ENCODE measurements around the gene FOXL3. TPM values are rescaled to one million over a fixed set of nuclear protein-coding genes. Genes with fewer than 3 reads are reported as not detected.

Gene FOXL3
- total RNA-seq, 1 experiment from 2014 or later = not detected

DNA sequence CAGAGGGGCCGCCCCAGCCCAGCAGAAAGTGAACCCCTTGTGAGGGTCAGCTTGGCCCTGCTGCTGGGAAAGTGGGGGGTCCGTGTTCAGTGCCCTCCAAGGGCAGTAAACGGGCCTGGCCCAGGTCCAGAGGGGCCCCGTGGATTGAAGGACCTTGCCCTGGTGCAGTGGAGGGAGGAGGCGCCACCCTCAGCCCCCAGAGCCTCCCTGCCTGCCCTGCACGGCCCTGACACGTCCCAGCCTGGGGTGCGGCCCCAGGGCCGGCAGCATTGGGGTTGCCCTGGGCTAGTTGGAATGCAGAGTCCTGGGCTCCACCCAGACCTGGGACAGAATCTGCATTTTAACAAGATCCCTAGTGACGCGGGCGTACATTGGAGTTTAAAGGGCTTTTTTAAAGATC is 42.8 kb upstream of the FOXL3 start:
- POLR2A ChIA-PET (ENCODE audit: low non-redundant PET) = no interaction called here
- Histone ChIP-seq H3K27ac (ENCODE audit: low read depth, low read length, poor library complexity, severe bottlenecking) (no peak overlapping the region), H3K4me3 (ENCODE audit: low read depth, low read length, poor library complexity, severe bottlenecking) (no peak overlapping the region), H3K36me3 (ENCODE audit: insufficient read depth, low read length, poor library complexity, severe bottlenecking) (peaks cover 6% of the 10 kb centered on the region), H3K4me1 (ENCODE audit: insufficient read depth, low read length, poor library complexity, severe bottlenecking) (peaks cover 15% of the 10 kb centered on the region), H3K27me3 (replicated peaks; ENCODE audit: insufficient read depth, low read depth, low read length, poor library complexity) (no peaks in the 10 kb centered on the region), H3K9me3 (ENCODE audit: low read depth, low read length, poor library complexity, severe bottlenecking) (no peaks in the 10 kb centered on the region)
- intact Hi-C loops (cut with micrococcal nuclease; ENCODE audit: unreplicated experiment) = no loop called here
- BruUV-seq (replicated peaks) = no TSS peak
- DNase-seq (ENCODE audit: low spot score) = no peak
- CTCF ChIA-PET = no interaction called here
- TF ChIP-seq, protein P1, sequence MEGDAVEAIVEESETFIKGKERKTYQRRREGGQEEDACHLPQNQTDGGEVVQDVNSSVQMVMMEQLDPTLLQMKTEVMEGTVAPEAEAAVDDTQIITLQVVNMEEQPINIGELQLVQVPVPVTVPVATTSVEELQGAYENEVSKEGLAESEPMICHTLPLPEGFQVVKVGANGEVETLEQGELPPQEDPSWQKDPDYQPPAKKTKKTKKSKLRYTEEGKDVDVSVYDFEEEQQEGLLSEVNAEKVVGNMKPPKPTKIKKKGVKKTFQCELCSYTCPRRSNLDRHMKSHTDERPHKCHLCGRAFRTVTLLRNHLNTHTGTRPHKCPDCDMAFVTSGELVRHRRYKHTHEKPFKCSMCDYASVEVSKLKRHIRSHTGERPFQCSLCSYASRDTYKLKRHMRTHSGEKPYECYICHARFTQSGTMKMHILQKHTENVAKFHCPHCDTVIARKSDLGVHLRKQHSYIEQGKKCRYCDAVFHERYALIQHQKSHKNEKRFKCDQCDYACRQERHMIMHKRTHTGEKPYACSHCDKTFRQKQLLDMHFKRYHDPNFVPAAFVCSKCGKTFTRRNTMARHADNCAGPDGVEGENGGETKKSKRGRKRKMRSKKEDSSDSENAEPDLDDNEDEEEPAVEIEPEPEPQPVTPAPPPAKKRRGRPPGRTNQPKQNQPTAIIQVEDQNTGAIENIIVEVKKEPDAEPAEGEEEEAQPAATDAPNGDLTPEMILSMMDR (conservative IDR thresholded peaks at IDR 0.05; ENCODE audit: low read depth, low read length) = no peak
- TF ChIP-seq EZH2 (IDR thresholded peaks at IDR 0.05; ENCODE audit: borderline replicate concordance, low read depth, low read length, poor library complexity, severe bottlenecking) = no peak

DNA sequence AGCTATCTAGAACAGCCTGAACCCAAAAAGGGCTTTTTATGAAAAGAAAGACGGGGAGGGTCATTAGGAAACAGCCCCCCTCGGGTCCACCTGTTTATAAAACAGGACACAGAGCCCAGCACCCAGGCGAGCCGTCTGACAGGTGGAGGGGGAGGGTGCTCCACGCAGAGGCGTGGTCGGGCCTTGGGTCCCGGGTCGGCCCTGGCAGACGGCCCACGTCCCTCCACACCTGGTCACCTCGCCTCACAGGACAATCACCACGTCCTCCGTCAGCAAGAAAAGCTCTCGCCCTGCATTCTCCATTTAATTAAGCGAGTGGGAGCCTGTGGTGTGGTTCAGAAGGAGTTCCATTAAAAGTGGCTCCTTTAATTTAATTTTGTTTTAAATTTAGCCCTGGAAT is 42.3 kb upstream of the FOXL3 start:
- Histone ChIP-seq H3K27me3 (replicated peaks; ENCODE audit: insufficient read depth, low read depth, low read length, poor library complexity) (no peaks in the 10 kb centered on the region), H3K27ac (ENCODE audit: low read depth, low read length, poor library complexity, severe bottlenecking) (no peak overlapping the region), H3K4me3 (ENCODE audit: low read depth, low read length, poor library complexity, severe bottlenecking) (no peak overlapping the region), H3K4me1 (ENCODE audit: insufficient read depth, low read length, poor library complexity, severe bottlenecking) (peaks cover 15% of the 10 kb centered on the region), H3K9me3 (ENCODE audit: low read depth, low read length, poor library complexity, severe bottlenecking) (no peaks in the 10 kb centered on the region), H3K36me3 (ENCODE audit: insufficient read depth, low read length, poor library complexity, severe bottlenecking) (peaks cover 6% of the 10 kb centered on the region)
- no TSS peak for BruUV-seq (replicated peaks)
- POLR2A ChIA-PET (ENCODE audit: low non-redundant PET) = no interaction called here
- CTCF ChIA-PET = no interaction called here
- no peak for DNase-seq (ENCODE audit: low spot score)
- TF ChIP-seq EZH2 (IDR thresholded peaks at IDR 0.05; ENCODE audit: borderline replicate concordance, low read depth, low read length, poor library complexity, severe bottlenecking) = no peak
- TF ChIP-seq, protein P1 (conservative IDR thresholded peaks at IDR 0.05; ENCODE audit: low read depth, low read length) = no peak
- intact Hi-C loops (cut with micrococcal nuclease; ENCODE audit: unreplicated experiment) = no loop called here

DNA sequence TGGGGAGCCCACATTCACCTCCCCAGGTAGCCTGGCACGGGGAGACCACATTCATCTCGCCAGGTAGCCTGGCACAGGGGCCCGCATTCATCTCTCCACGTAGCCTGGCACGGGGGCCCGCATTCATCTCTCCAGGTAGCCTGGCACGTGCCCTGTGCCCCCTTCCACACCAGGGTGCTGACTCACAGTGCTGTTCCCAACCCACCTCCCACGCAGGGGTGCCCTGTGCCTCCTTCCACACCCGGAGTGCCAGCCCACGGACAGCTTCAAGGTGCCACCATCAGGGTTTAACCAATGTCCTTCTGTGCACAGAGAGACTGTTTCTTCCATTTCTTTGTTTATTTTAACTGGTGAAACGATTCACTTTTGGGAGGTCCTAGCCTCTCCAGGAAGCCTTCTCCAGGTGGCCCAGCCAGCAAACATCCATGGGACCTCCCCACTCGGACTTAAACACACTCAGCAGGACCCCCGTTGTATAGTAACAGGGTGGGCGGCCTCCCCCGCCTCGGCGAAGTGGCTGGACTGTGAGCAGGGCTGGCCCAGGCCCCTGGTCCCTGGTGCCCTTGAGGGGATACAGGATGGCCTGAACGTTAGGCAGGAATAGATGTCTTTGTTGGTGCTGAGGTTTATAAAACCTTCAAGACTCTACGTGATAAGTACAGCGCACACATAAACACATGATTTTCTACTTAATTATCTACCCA is 41.1 kb upstream of the FOXL3 start:
- Histone ChIP-seq H3K27ac (ENCODE audit: low read depth, low read length, poor library complexity, severe bottlenecking) (no peak overlapping the region), H3K27me3 (replicated peaks; ENCODE audit: insufficient read depth, low read depth, low read length, poor library complexity) (no peaks in the 10 kb centered on the region), H3K4me1 (ENCODE audit: insufficient read depth, low read length, poor library complexity, severe bottlenecking) (peaks cover 15% of the 10 kb centered on the region), H3K36me3 (ENCODE audit: insufficient read depth, low read length, poor library complexity, severe bottlenecking) (peaks cover 6% of the 10 kb centered on the region), H3K9me3 (ENCODE audit: low read depth, low read length, poor library complexity, severe bottlenecking) (no peaks in the 10 kb centered on the region), H3K4me3 (ENCODE audit: low read depth, low read length, poor library complexity, severe bottlenecking) (no peak overlapping the region)
- no peak for DNase-seq (ENCODE audit: low spot score)
- TF ChIP-seq EZH2 (IDR thresholded peaks at IDR 0.05; ENCODE audit: borderline replicate concordance, low read depth, low read length, poor library complexity, severe bottlenecking) = no peak
- TF ChIP-seq, protein P1 (conservative IDR thresholded peaks at IDR 0.05; ENCODE audit: low read depth, low read length) = no peak
- CTCF ChIA-PET = interaction anchor here (0.7 kb wide), 1 partner anchor 50 kb away, joined by 3 read pairs; no protein-coding TSS in a partner anchor
- POLR2A ChIA-PET (ENCODE audit: low non-redundant PET) = no interaction called here
- intact Hi-C loops (cut with micrococcal nuclease; ENCODE audit: unreplicated experiment) = no loop called here
- no TSS peak for BruUV-seq (replicated peaks)

Data from A673 (cell line).